DND-41 (cell line): Measurements from ENCODE around the gene PRSS27.
"Not testable (repeated sequence)": the region's sequence is repeated elsewhere in the genome, so short reads cannot be mapped to it uniquely, and the experiment has no call there.

Experiments used
- EZH2 ChIP-seq: IDR thresholded peaks from 3 replicates; pipeline ENCODE4 v1.6.1; 2012; ENCODE audit warnings: borderline replicate concordance, low read depth, mild to moderate bottlenecking, moderate library complexity, low read length, inconsistent platforms; ENCODE audit not compliant: severe bottlenecking
- TF ChIP-seq, protein P1 (sequence below): IDR thresholded peaks from 2 replicates; pipeline ENCODE4 v1.5.1; 2012; ENCODE audit warnings: borderline replicate concordance, low read length, moderate library complexity, mild to moderate bottlenecking; ENCODE audit not compliant: poor library complexity, severe bottlenecking; ENCODE audit errors: extremely low read depth

DNA sequence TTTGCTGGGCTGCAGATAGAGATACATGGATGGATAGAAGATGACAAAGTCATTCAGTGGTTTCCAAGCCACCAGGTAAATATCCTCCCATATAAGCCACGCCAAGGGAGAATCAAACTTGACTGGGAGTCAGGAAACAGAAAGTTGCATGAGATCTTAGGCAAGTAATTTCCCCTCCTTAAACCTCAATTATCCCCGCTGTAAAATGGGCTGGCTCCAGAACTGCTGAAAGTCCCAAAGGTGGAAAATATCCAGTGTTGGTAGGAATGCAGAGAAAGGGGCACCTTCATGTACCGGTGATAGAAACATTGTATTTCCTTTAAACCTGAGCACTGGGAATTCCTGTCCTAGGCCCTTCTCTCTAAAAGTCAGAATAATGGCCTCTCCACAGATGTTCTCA lies 43.1 kb downstream of the PRSS27 start:
- TF ChIP-seq, protein P1, sequence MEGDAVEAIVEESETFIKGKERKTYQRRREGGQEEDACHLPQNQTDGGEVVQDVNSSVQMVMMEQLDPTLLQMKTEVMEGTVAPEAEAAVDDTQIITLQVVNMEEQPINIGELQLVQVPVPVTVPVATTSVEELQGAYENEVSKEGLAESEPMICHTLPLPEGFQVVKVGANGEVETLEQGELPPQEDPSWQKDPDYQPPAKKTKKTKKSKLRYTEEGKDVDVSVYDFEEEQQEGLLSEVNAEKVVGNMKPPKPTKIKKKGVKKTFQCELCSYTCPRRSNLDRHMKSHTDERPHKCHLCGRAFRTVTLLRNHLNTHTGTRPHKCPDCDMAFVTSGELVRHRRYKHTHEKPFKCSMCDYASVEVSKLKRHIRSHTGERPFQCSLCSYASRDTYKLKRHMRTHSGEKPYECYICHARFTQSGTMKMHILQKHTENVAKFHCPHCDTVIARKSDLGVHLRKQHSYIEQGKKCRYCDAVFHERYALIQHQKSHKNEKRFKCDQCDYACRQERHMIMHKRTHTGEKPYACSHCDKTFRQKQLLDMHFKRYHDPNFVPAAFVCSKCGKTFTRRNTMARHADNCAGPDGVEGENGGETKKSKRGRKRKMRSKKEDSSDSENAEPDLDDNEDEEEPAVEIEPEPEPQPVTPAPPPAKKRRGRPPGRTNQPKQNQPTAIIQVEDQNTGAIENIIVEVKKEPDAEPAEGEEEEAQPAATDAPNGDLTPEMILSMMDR: not testable (repeated sequence)
- TF ChIP-seq EZH2: not testable (repeated sequence)
